ENCODE measurements around the gene IGF2R.

Gene IGF2R

GRCh38 chr6:160022793-160023192 lies 53.9 kb downstream of the IGF2R start:
- no peak for DNase-seq (ENCODE audit: low read depth in 4 of 4, low spot score in 1 of 4)

GRCh38 chr6:160024152-160024551 lies 55.3 kb downstream of the IGF2R start:
- DNase-seq (ENCODE audit: low read depth in 4 of 4, low spot score in 1 of 4) = no peak

- DNase-seq (ENCODE audit: low read depth in 4 of 4, low spot score in 1 of 4) = no peak
Observed at GRCh38 chr6:160027076-160027475, 58.2 kb downstream of the IGF2R start.

- DNase-seq (ENCODE audit: low read depth in 4 of 4, low spot score in 1 of 4) = no peak
Observed at GRCh38 chr6:160027931-160028330, 59.0 kb downstream of the IGF2R start.

- DNase-seq (ENCODE audit: low read depth in 4 of 4, low spot score in 1 of 4) = no peak
Observed at GRCh38 chr6:160028487-160029275, 59.8 kb downstream of the IGF2R start.

- no peak for DNase-seq (ENCODE audit: low read depth in 4 of 4, low spot score in 1 of 4)
Observed at GRCh38 chr6:160029525-160029924, 60.6 kb downstream of the IGF2R start.

GRCh38 chr6:160030103-160030502 lies 61.2 kb downstream of the IGF2R start:
- DNase-seq (ENCODE audit: low read depth in 4 of 4, low spot score in 1 of 4) = no peak

GRCh38 chr6:160031442-160031841 lies 62.6 kb downstream of the IGF2R start:
- DNase-seq (ENCODE audit: low read depth in 4 of 4, low spot score in 1 of 4) = no peak

- no peak for DNase-seq (ENCODE audit: low read depth in 4 of 4, low spot score in 1 of 4)
Observed at GRCh38 chr6:160031871-160032270, 63.0 kb downstream of the IGF2R start.

- no peak for DNase-seq (ENCODE audit: low read depth in 4 of 4, low spot score in 1 of 4)
Observed at GRCh38 chr6:160032538-160032937, 63.7 kb downstream of the IGF2R start.

GRCh38 chr6:160034036-160034930 lies 65.4 kb downstream of the IGF2R start:
- DNase-seq (ENCODE audit: low read depth in 4 of 4, low spot score in 1 of 4) = no peak

- DNase-seq (ENCODE audit: low read depth in 4 of 4, low spot score in 1 of 4) = no peak
Observed at GRCh38 chr6:160035241-160035640, 66.4 kb downstream of the IGF2R start.

- DNase-seq (ENCODE audit: low read depth in 4 of 4, low spot score in 1 of 4) = no peak
Observed at GRCh38 chr6:160035693-160036330, 66.9 kb downstream of the IGF2R start.

GRCh38 chr6:160036331-160036695 lies 67.4 kb downstream of the IGF2R start:
- DNase-seq (ENCODE audit: low read depth in 4 of 4, low spot score in 1 of 4) = no peak

- no peak for DNase-seq (ENCODE audit: low read depth in 4 of 4, low spot score in 1 of 4)
Observed at GRCh38 chr6:160036790-160037206, 67.9 kb downstream of the IGF2R start.

- DNase-seq (ENCODE audit: low read depth in 4 of 4, low spot score in 1 of 4) = no peak
Observed at GRCh38 chr6:160038479-160038878, 69.6 kb downstream of the IGF2R start.

GRCh38 chr6:160039441-160039840 lies 70.6 kb downstream of the IGF2R start:
- no peak for DNase-seq (ENCODE audit: low read depth in 4 of 4, low spot score in 1 of 4)

GRCh38 chr6:160040055-160040454 lies 71.2 kb downstream of the IGF2R start:
- DNase-seq (ENCODE audit: low read depth in 4 of 4, low spot score in 1 of 4) = no peak

- no peak for DNase-seq (ENCODE audit: low read depth in 4 of 4, low spot score in 1 of 4)
Observed at GRCh38 chr6:160040527-160041264, 71.8 kb downstream of the IGF2R start.

- DNase-seq (ENCODE audit: low read depth in 4 of 4, low spot score in 1 of 4) = no peak
Observed at GRCh38 chr6:160041608-160042007, 72.7 kb downstream of the IGF2R start.
